ENCODE data around the gene GP1BB.

The GP1BB gene

GRCh38 chr22:19753090-19753842 is 29.9 kb downstream of the GP1BB start:
- H3K27me3 ChIP-seq (ENCODE audit: insufficient read depth, low read length, poor library complexity), result no peaks in the 10 kb centered on the region
- no peak overlapping the region for H2AFZ ChIP-seq (ENCODE audit: low read depth, low read length)
- no peaks in the 10 kb centered on the region for H3K36me3 ChIP-seq (ENCODE audit: insufficient read depth, low read length)
- H3K27ac ChIP-seq (ENCODE audit: low read length), result no peak overlapping the region
- H3K4me3 ChIP-seq (ENCODE audit: low read depth in 1 of 2, low read length in 2 of 2), result no peak overlapping the region
- peaks cover 4% of the 10 kb centered on the region for H4K20me1 ChIP-seq (ENCODE audit: insufficient read depth, low read length)
- H3K4me1 ChIP-seq (ENCODE audit: insufficient read depth, low read length), result no peaks in the 10 kb centered on the region
- H3K9ac ChIP-seq (ENCODE audit: low read depth, low read length), result no peak overlapping the region
- ATAC-seq (ENCODE audit: insufficient read depth, low read depth) (no peak; the same call in 2 of the 3 replicates), DNase-seq (no peak)
- H3K79me2 ChIP-seq (ENCODE audit: insufficient read depth, low read length), result no peaks in the 10 kb centered on the region
- no peaks in the 10 kb centered on the region for H3K9me3 ChIP-seq (ENCODE audit: insufficient read depth, low read length, severe bottlenecking)
- H3K4me2 ChIP-seq (ENCODE audit: insufficient read depth, low read length), result no peak overlapping the region
- TF ChIP-seq EZH2 (IDR thresholded peaks at IDR 0.05; ENCODE audit: borderline replicate concordance, low read depth, low read length, severe bottlenecking) (no peak), CTCF (IDR thresholded peaks at IDR 0.05; ENCODE audit: borderline replicate concordance, extremely low read depth, low read length, poor library complexity, severe bottlenecking) (peak; percentile 40)

GRCh38 chr22:19753996-19754700 is 30.8 kb downstream of the GP1BB start:
- DNase-seq (no peak), ATAC-seq (ENCODE audit: insufficient read depth, low read depth) (no peak)
- Histone ChIP-seq H3K4me3 (ENCODE audit: low read depth in 1 of 2, low read length in 2 of 2) (no peak overlapping the region), H3K79me2 (ENCODE audit: insufficient read depth, low read length) (no peaks in the 10 kb centered on the region), H2AFZ (ENCODE audit: low read depth, low read length) (no peak overlapping the region), H3K9ac (ENCODE audit: low read depth, low read length) (no peak overlapping the region), H3K9me3 (ENCODE audit: insufficient read depth, low read length, severe bottlenecking) (no peaks in the 10 kb centered on the region), H3K36me3 (ENCODE audit: insufficient read depth, low read length) (no peaks in the 10 kb centered on the region), H4K20me1 (ENCODE audit: insufficient read depth, low read length) (peaks cover 4% of the 10 kb centered on the region), H3K27me3 (ENCODE audit: insufficient read depth, low read length, poor library complexity) (no peaks in the 10 kb centered on the region), H3K4me1 (ENCODE audit: insufficient read depth, low read length) (no peaks in the 10 kb centered on the region), H3K27ac (ENCODE audit: low read length) (no peak overlapping the region), H3K4me2 (ENCODE audit: insufficient read depth, low read length) (no peak overlapping the region)
- TF ChIP-seq CTCF (IDR thresholded peaks at IDR 0.05; ENCODE audit: borderline replicate concordance, extremely low read depth, low read length, poor library complexity, severe bottlenecking) (no peak), EZH2 (IDR thresholded peaks at IDR 0.05; ENCODE audit: borderline replicate concordance, low read depth, low read length, severe bottlenecking) (no peak)

GRCh38 chr22:19754701-19755144 is 31.4 kb downstream of the GP1BB start:
- Histone ChIP-seq H3K4me2 (ENCODE audit: insufficient read depth, low read length) (no peak overlapping the region), H3K79me2 (ENCODE audit: insufficient read depth, low read length) (no peaks in the 10 kb centered on the region), H3K4me3 (ENCODE audit: low read depth in 1 of 2, low read length in 2 of 2) (no peak overlapping the region), H3K9ac (ENCODE audit: low read depth, low read length) (no peak overlapping the region), H3K36me3 (ENCODE audit: insufficient read depth, low read length) (no peaks in the 10 kb centered on the region), H2AFZ (ENCODE audit: low read depth, low read length) (no peak overlapping the region), H3K27me3 (ENCODE audit: insufficient read depth, low read length, poor library complexity) (no peaks in the 10 kb centered on the region), H3K9me3 (ENCODE audit: insufficient read depth, low read length, severe bottlenecking) (no peaks in the 10 kb centered on the region), H3K4me1 (ENCODE audit: insufficient read depth, low read length) (no peaks in the 10 kb centered on the region), H4K20me1 (ENCODE audit: insufficient read depth, low read length) (peaks cover 4% of the 10 kb centered on the region), H3K27ac (ENCODE audit: low read length) (no peak overlapping the region)
- ATAC-seq (ENCODE audit: insufficient read depth, low read depth), result no peak
- TF ChIP-seq CTCF (IDR thresholded peaks at IDR 0.05; ENCODE audit: borderline replicate concordance, extremely low read depth, low read length, poor library complexity, severe bottlenecking) (no peak), EZH2 (IDR thresholded peaks at IDR 0.05; ENCODE audit: borderline replicate concordance, low read depth, low read length, severe bottlenecking) (no peak)
- no peak for DNase-seq

All from DND-41 (cell line).